ENCODE data around the gene COX8C.
"Not testable (repeated sequence)": the region's sequence is repeated elsewhere in the genome, so short reads cannot be mapped to it uniquely, and the experiment has no call there.

Gene COX8C

DNA sequence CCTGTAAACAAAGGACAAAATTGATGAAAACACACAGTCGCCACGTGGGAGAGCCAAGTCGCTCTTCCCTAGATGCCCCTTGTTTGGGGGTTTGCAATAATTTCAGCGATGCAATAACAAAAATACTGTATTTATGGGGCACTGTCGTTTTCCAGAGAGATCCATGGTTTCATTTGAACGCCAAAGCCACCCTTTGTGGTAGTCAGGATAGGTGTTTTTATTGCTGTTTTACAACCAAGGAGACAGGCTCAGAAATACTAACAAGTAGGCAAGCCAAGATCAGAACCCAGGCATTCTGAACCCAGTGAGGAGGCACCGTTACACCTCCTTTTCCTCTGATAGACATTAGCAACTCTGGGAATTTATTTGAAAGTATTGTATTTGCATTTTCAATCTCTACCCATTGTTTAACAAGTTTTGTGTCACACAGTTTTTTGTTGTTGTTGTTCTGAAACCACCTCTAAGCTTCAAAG is 13.3 kb upstream of the COX8C start:
- TF ChIP-seq, protein P1, sequence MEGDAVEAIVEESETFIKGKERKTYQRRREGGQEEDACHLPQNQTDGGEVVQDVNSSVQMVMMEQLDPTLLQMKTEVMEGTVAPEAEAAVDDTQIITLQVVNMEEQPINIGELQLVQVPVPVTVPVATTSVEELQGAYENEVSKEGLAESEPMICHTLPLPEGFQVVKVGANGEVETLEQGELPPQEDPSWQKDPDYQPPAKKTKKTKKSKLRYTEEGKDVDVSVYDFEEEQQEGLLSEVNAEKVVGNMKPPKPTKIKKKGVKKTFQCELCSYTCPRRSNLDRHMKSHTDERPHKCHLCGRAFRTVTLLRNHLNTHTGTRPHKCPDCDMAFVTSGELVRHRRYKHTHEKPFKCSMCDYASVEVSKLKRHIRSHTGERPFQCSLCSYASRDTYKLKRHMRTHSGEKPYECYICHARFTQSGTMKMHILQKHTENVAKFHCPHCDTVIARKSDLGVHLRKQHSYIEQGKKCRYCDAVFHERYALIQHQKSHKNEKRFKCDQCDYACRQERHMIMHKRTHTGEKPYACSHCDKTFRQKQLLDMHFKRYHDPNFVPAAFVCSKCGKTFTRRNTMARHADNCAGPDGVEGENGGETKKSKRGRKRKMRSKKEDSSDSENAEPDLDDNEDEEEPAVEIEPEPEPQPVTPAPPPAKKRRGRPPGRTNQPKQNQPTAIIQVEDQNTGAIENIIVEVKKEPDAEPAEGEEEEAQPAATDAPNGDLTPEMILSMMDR (IDR thresholded peaks at IDR 0.05; ENCODE audit: low read depth, low read length): no peak
- peak overlapping the region; percentile 66 to 73 for H3K4me3 ChIP-seq (replicated peaks in 1 of 2; ENCODE audit: low read depth in 2 of 2, low read length in 2 of 2)
- no peak for DNase-seq (ENCODE audit: low read depth in 2 of 2)

DNA sequence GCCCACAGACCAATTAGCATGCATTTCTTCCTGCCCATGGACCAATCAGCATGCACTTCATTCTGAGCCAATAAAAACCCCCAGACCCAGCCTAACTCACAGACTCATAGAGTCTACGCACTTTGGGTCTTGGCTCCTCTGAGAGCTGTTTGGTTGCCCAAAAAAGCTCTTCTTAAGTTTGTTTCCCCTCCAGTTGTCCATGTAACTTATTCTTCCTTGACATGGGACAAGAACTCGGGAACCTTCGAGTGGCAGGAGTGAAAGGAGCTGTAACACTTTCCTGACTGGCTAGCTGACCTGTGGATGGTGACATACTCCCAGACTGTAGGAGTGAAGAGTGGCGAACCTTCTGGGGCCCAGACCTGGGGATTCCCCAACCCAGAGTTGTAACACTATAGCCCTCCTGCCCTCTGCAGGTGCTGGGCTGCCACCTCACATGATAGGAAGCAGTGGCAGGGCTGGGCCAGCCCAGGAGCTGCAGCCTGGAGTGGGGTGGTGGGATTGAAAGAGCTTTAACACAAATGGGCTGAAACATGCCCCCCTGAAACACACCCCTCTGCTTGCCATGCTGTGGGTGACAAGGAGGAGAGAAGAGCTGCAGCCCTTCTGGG is 9.7 kb upstream of the COX8C start:
- no peak overlapping the region for H3K4me3 ChIP-seq (replicated peaks in 1 of 2; ENCODE audit: low read depth in 2 of 2, low read length in 2 of 2)
- TF ChIP-seq, protein P1 (IDR thresholded peaks at IDR 0.05; ENCODE audit: low read depth, low read length): no peak
- DNase-seq (ENCODE audit: low read depth in 2 of 2): no peak

DNA sequence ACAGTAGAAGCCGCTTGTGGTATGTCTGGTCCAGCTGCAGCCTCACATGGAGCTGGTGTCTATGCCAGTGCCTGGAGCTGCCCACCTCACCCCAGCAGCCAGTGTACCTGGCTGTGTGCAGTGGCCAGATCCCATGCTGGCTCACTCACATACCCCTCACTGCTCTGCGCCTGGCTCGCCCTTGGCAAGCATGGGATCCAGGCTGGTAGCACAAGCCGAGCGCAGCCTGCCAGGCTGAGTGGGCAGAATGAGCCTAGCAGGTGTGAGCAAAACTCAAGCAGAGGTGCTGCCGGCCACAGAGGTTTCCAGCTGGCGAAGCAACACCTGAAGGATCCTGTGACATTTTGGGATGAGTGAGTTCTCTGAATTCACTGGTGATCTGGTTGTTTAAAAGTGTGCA is 9.1 kb upstream of the COX8C start:
- TF ChIP-seq, protein P1 (IDR thresholded peaks at IDR 0.05; ENCODE audit: low read depth, low read length): no peak
- no peak for DNase-seq (ENCODE audit: low read depth in 2 of 2)
- no peak overlapping the region for H3K4me3 ChIP-seq (replicated peaks in 1 of 2; ENCODE audit: low read depth in 2 of 2, low read length in 2 of 2)

DNA sequence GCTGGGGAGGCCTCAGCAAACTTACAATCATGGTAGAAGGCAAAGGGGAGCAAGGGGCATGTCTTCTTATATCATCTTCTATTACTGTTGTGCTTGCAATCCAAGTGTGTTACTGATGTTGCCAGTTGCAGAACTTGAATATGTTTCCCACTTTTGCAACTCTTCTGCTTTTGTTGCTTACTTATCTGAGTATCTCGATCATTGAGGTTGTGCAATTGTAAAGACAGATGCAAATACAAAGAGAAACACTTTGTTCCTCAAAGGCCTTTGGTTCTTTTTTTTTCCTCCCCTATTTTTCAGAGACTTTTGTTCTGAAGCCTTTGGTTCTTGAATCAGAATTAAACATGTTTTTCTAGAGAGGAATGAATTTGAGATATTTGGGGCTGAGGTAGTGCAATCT is 3.7 kb upstream of the COX8C start:
- H3K4me3 ChIP-seq (replicated peaks in 1 of 2; ENCODE audit: low read depth in 2 of 2, low read length in 2 of 2): no peak overlapping the region
- DNase-seq (ENCODE audit: low read depth in 2 of 2): no peak
- TF ChIP-seq, protein P1 (IDR thresholded peaks at IDR 0.05; ENCODE audit: low read depth, low read length): no peak

DNA sequence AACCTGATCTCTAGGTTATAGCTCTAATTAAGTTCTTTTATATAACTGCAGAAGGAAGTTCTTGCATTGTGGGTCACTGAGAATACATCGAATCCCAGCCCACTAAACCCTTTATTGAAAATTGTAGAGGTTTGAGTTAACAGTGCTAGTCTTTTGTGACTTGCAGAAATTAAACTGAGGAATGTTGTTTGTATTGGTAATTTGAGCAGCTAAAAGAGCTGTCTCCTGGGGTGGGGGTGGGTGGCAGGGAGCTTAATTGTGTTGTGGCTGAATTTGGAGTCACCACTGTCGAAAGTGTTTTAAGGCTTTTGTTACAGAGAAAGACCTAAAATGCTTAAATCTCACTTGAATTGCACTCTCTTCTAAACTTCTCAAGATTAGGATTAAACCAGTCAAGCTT is 3.2 kb upstream of the COX8C start:
- TF ChIP-seq, protein P1 (IDR thresholded peaks at IDR 0.05; ENCODE audit: low read depth, low read length): no peak
- no peak for DNase-seq (ENCODE audit: low read depth in 2 of 2)

DNA sequence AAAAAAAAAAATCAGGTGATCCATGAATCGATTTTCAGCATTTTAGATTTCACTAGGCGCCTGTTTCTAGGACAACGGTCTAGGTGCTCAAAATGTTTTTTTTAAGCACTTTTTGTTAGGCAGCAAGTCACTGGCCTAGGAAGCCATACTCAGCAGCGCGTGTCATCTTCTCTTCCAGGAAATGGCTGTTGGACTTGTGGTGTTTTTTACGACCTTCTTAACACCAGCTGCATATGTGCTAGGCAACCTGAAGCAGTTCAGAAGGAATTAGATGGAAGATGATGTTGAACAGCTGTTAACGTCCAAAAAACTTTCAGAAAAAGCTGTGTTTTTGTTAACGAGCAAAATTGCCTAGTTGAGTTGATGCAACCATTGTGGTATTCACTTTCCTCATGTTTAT is 868 bp downstream of the COX8C start:
- no peak overlapping the region for H3K4me3 ChIP-seq (replicated peaks in 1 of 2; ENCODE audit: low read depth in 2 of 2, low read length in 2 of 2)
- no peak for DNase-seq (ENCODE audit: low read depth in 2 of 2)
- TF ChIP-seq, protein P1 (IDR thresholded peaks at IDR 0.05; ENCODE audit: low read depth, low read length): no peak

More for the DNA sequence above, 3.2 kb upstream of the COX8C start:
- H3K4me3 ChIP-seq (replicated peaks in 1 of 2; ENCODE audit: low read depth in 2 of 2, low read length in 2 of 2): no peak overlapping the region

DNA sequence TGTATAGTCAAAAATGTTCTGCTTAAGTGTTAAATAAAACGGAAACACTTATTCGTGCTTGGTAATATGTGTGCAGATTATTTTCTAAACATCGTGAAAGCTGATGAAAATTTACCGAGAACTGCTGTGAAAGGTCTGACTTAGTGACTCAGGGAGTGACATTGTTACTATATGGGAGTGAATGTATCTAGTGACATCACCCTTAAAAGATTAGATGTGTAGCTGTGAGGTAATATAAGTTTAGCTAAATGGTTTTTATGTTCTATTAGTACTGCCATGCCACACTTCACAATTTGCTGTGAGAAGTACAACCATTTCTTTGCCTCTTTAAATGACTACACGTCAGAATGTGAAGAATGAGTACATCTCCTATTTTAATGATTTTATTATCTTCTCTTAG is 1.3 kb downstream of the COX8C start:
- DNase-seq (ENCODE audit: low read depth in 2 of 2): no peak
- H3K4me3 ChIP-seq (replicated peaks in 1 of 2; ENCODE audit: low read depth in 2 of 2, low read length in 2 of 2): no peak overlapping the region
- TF ChIP-seq, protein P1 (IDR thresholded peaks at IDR 0.05; ENCODE audit: low read depth, low read length): no peak

DNA sequence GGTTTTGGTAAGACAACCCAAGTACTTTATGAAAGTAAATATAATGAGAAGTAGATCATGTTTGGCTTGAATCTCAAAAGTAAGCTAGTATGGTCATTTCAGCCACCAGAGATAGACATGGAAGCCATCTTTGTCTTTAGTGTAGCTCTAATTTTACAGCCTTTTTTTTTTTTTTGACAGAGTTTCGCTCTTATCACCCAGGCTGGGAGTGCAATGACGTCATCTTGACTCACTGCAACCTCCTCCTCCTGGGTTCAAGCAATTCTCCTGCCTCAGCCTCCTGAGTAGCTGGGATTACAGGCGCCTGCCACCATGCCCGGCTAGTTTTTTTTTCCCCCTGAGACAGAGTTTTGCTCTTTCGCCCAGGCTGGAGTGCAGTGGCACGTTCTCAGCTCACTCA is 7.9 kb downstream of the COX8C start:
- not testable (repeated sequence) for H3K4me3 ChIP-seq (replicated peaks in 1 of 2; ENCODE audit: low read depth in 2 of 2, low read length in 2 of 2); DNase-seq (ENCODE audit: low read depth in 2 of 2)
